Measurements from ENCODE around the gene REXO5.
"Not testable (repeated sequence)": the region's sequence is repeated elsewhere in the genome, so short reads cannot be mapped to it uniquely, and the experiment has no call there.

REXO5 gene

GRCh38 chr16:20806168-20807050, at the start of gene REXO5, which contains the start of gene ERI2:
Gene REXO5, plus strand, starts transcription at chr16:20806527. Its CDS starts 427 bp downstream, at chr16:20806954.
Gene ERI2, minus strand, starts transcription at chr16:20806472. Its CDS starts 42 bp downstream, at chr16:20806430.
- peak; percentile 91 for DNase-seq

- DNase-seq: no peak
Measured at GRCh38 chr16:20760346-20760745, 46.0 kb upstream of the REXO5 start.

- DNase-seq: no peak
Measured at GRCh38 chr16:20761175-20761574, 45.2 kb upstream of the REXO5 start.

- no peak for DNase-seq
Measured at GRCh38 chr16:20762404-20763123, 43.8 kb upstream of the REXO5 start.

GRCh38 chr16:20763461-20764232, 42.7 kb upstream of the REXO5 start, which contains the start of gene ACSM3:
Gene ACSM3, plus strand, starts transcription at chr16:20764014. Its CDS starts 6,021 bp downstream, at chr16:20770035.
- no peak for DNase-seq

GRCh38 chr16:20764448-20764847, 41.9 kb upstream of the REXO5 start:
- DNase-seq: not testable (repeated sequence)

- no peak for DNase-seq
Measured at GRCh38 chr16:20765732-20766131, 40.6 kb upstream of the REXO5 start.

GRCh38 chr16:20766294-20766693, 40.0 kb upstream of the REXO5 start:
- no peak for DNase-seq

GRCh38 chr16:20767577-20767976, 38.8 kb upstream of the REXO5 start:
- DNase-seq: no peak

- DNase-seq: no peak
Measured at GRCh38 chr16:20768121-20768520, 38.2 kb upstream of the REXO5 start.

GRCh38 chr16:20768818-20769217, 37.5 kb upstream of the REXO5 start:
- no peak for DNase-seq

GRCh38 chr16:20773679-20774078, 32.6 kb upstream of the REXO5 start:
- no peak for DNase-seq

- no peak for DNase-seq
Measured at GRCh38 chr16:20774703-20775362, 31.5 kb upstream of the REXO5 start.

GRCh38 chr16:20781697-20782096, 24.6 kb upstream of the REXO5 start:
- no peak for DNase-seq

- no peak for DNase-seq
Measured at GRCh38 chr16:20782470-20782869, 23.9 kb upstream of the REXO5 start.

- no peak for DNase-seq
Measured at GRCh38 chr16:20784204-20784603, 22.1 kb upstream of the REXO5 start.

- no peak for DNase-seq
Measured at GRCh38 chr16:20789130-20789529, 17.2 kb upstream of the REXO5 start.

- no peak for DNase-seq
Measured at GRCh38 chr16:20791923-20792612, 14.3 kb upstream of the REXO5 start.

GRCh38 chr16:20798364-20798763, 8.0 kb upstream of the REXO5 start:
- no peak for DNase-seq

GRCh38 chr16:20799599-20799998, 6.7 kb upstream of the REXO5 start:
- DNase-seq: no peak

GRCh38 chr16:20801278-20801677, 5.0 kb upstream of the REXO5 start:
- no peak for DNase-seq

- no peak for DNase-seq
Measured at GRCh38 chr16:20803192-20803560, 3.2 kb upstream of the REXO5 start.
